ENCODE data around the gene CFAP299. TPM values are rescaled to one million over a fixed set of nuclear protein-coding genes. Genes with fewer than 3 reads are reported as not detected.
"Not testable (repeated sequence)": the region's sequence is repeated elsewhere in the genome, so short reads cannot be mapped to it uniquely, and the experiment has no call there.

CFAP299 gene
- total RNA-seq, 1 donor from 2014 or later, result not detected

- DNase-seq (ENCODE audit: low spot score), result not testable (repeated sequence)
Observed at GRCh38 chr4:80439294-80440061, 103.9 kb downstream of the CFAP299 start.

- DNase-seq (ENCODE audit: low spot score), result no peak
Observed at GRCh38 chr4:80446248-80446647, 110.7 kb downstream of the CFAP299 start.

GRCh38 chr4:80446664-80447063 is 111.1 kb downstream of the CFAP299 start:
- DNase-seq (ENCODE audit: low spot score), result no peak

GRCh38 chr4:80447493-80447892 is 112.0 kb downstream of the CFAP299 start:
- no peak for DNase-seq (ENCODE audit: low spot score)

- no peak for DNase-seq (ENCODE audit: low spot score)
Observed at GRCh38 chr4:80448056-80448455, 112.5 kb downstream of the CFAP299 start.

GRCh38 chr4:80452055-80452454 is 116.5 kb downstream of the CFAP299 start:
- DNase-seq (ENCODE audit: low spot score), result no peak

- no peak for DNase-seq (ENCODE audit: low spot score)
Observed at GRCh38 chr4:80452768-80453167, 117.2 kb downstream of the CFAP299 start.

GRCh38 chr4:80454040-80454439 is 118.5 kb downstream of the CFAP299 start:
- no peak for DNase-seq (ENCODE audit: low spot score)

GRCh38 chr4:80454556-80454955 is 119.0 kb downstream of the CFAP299 start:
- DNase-seq (ENCODE audit: low spot score), result no peak

- no peak for DNase-seq (ENCODE audit: low spot score)
Observed at GRCh38 chr4:80459918-80460473, 124.5 kb downstream of the CFAP299 start.

GRCh38 chr4:80461412-80461811 is 125.9 kb downstream of the CFAP299 start:
- no peak for DNase-seq (ENCODE audit: low spot score)

GRCh38 chr4:80462621-80463091 is 127.1 kb downstream of the CFAP299 start:
- DNase-seq (ENCODE audit: low spot score), result no peak

GRCh38 chr4:80463509-80463908 is 128.0 kb downstream of the CFAP299 start:
- DNase-seq (ENCODE audit: low spot score), result no peak

GRCh38 chr4:80465238-80465637 is 129.7 kb downstream of the CFAP299 start:
- DNase-seq (ENCODE audit: low spot score), result no peak

GRCh38 chr4:80465736-80466135 is 130.2 kb downstream of the CFAP299 start:
- DNase-seq (ENCODE audit: low spot score), result no peak

- DNase-seq (ENCODE audit: low spot score), result no peak
Observed at GRCh38 chr4:80466618-80467017, 131.1 kb downstream of the CFAP299 start.

- no peak for DNase-seq (ENCODE audit: low spot score)
Observed at GRCh38 chr4:80471756-80472155, 136.2 kb downstream of the CFAP299 start.

GRCh38 chr4:80475236-80475635 is 139.7 kb downstream of the CFAP299 start:
- no peak for DNase-seq (ENCODE audit: low spot score)

GRCh38 chr4:80475798-80476197 is 140.3 kb downstream of the CFAP299 start:
- DNase-seq (ENCODE audit: low spot score), result no peak

GRCh38 chr4:80484712-80485111 is 149.2 kb downstream of the CFAP299 start:
- no peak for DNase-seq (ENCODE audit: low spot score)

- DNase-seq (ENCODE audit: low spot score), result no peak
Observed at GRCh38 chr4:80486603-80487002, 151.1 kb downstream of the CFAP299 start.

GRCh38 chr4:80489798-80490197 is 154.3 kb downstream of the CFAP299 start:
- DNase-seq (ENCODE audit: low spot score), result no peak

GRCh38 chr4:80492761-80493160 is 157.2 kb downstream of the CFAP299 start:
- no peak for DNase-seq (ENCODE audit: low spot score)

Measured in mesenteric fat pad (tissue), 1 donor.